Colonic mucosa (tissue), 4 donors: ENCODE results near the gene TRAPPC3. TPM values are rescaled to one million over a fixed set of nuclear protein-coding genes. Genes with fewer than 3 reads are reported as not detected.
"Not testable (repeated sequence)": the region's sequence is repeated elsewhere in the genome, so short reads cannot be mapped to it uniquely, and the experiment has no call there.

Experiments
- DNase-seq: peaks from one replicate; pipeline ENCODE4 v3.0.0-alpha.2; 2020
- H3K27ac ChIP-seq: fragments of 200-600 bp; one replicate; pipeline ENCODE4 v1.8.0; 2021
- H3K27me3 ChIP-seq: fragments of 200-600 bp; one replicate; pipeline ENCODE4 v1.8.0; 2021
- H3K36me3 ChIP-seq: fragments of 200-600 bp; one replicate; pipeline ENCODE4 v1.8.0; 2021
- H3K4me1 ChIP-seq: fragments of 200-600 bp; one replicate; pipeline ENCODE4 v1.8.0; 2021; ENCODE audit warnings: mild to moderate bottlenecking
- H3K4me3 ChIP-seq: fragments of 200-600 bp; one replicate; pipeline ENCODE4 v1.8.0; 2021
- H3K9ac ChIP-seq, 2 donors: one replicate each; pipeline ENCODE4 v1.7.0; 2013; ENCODE audit warnings: control low read depth in 2 of 2, low read depth in 2 of 2, low read length in 2 of 2
- H3K9me3 ChIP-seq: fragments of 200-600 bp; one replicate; pipeline ENCODE4 v1.8.0; 2021
- intact Hi-C: fragments of 100-400 bp; cut with DNase I; formaldehyde crosslinking; loops from one replicate; pipeline ENCODE4 v1.14.1; 2022
- total RNA-seq, 2 donors: library from RNA; stranded (reverse); fragmentation: NEBNext Ultra II Directional in 1 of 2; extraction: Animal tissue kit (Norgen Biotek cat#: 25700) in 1 of 2; gene quantifications; one replicate each; pipeline ENCODE4 v1.2.1, GENCODE V29; 2021
- TF ChIP-seq, protein P1 (sequence below): fragments of 200-600 bp; IDR thresholded peaks from one replicate; pipeline ENCODE4 v1.8.0; 2022; ENCODE audit warnings: antibody characterized with exemption, mild to moderate bottlenecking
- donor health status: healthy.
- donor health status: DM: no; HTN: no; CAD: no.
- donor health status: DM: no; HTN: no; CAD: no.

The TRAPPC3 gene
- total RNA-seq, 2 donors from 2014 or later: 59.0 to 60.6 TPM

DNA sequence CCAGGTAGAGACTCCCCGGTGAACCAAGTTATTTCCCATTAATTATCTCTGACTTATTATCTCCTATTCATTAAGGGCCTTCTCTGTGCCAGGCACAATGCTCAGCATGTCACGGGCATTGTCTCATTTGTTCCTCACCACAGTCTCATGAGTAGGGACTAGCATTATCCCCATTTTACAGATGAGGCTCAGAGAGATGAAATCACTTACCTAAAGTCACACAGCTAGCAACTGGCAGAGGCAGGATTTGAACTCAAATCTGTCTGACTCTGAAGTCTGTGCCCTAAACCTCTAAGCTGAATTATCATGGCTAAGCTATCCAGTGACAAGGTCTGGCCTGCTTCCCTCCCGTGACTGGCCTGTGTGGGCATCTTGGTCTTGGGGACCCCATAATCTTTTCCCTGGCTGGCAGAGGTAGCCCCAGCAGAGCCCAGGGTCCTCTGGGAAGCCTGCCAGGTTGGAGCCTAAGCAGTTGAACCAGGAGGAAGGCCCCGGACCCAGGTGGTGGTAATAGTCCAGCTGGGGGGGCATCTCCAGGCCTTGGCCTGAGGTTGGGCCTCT is 11.2 kb upstream of the TRAPPC3 start:
- intact Hi-C loops: no loop called here
- no peaks in the 10 kb centered on the region for H3K9me3 ChIP-seq
- H3K9ac ChIP-seq: peak overlapping the region; percentile 62 to 77
- H3K4me1 ChIP-seq: peaks cover 19% of the 10 kb centered on the region
- DNase-seq: no peak
- no peaks in the 10 kb centered on the region for H3K27me3 ChIP-seq
- peak overlapping the region; percentile 81 for H3K27ac ChIP-seq
- TF ChIP-seq, protein P1, sequence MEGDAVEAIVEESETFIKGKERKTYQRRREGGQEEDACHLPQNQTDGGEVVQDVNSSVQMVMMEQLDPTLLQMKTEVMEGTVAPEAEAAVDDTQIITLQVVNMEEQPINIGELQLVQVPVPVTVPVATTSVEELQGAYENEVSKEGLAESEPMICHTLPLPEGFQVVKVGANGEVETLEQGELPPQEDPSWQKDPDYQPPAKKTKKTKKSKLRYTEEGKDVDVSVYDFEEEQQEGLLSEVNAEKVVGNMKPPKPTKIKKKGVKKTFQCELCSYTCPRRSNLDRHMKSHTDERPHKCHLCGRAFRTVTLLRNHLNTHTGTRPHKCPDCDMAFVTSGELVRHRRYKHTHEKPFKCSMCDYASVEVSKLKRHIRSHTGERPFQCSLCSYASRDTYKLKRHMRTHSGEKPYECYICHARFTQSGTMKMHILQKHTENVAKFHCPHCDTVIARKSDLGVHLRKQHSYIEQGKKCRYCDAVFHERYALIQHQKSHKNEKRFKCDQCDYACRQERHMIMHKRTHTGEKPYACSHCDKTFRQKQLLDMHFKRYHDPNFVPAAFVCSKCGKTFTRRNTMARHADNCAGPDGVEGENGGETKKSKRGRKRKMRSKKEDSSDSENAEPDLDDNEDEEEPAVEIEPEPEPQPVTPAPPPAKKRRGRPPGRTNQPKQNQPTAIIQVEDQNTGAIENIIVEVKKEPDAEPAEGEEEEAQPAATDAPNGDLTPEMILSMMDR: no peak
- H3K36me3 ChIP-seq: no peaks in the 10 kb centered on the region
- peak overlapping the region; percentile 21 for H3K4me3 ChIP-seq

DNA sequence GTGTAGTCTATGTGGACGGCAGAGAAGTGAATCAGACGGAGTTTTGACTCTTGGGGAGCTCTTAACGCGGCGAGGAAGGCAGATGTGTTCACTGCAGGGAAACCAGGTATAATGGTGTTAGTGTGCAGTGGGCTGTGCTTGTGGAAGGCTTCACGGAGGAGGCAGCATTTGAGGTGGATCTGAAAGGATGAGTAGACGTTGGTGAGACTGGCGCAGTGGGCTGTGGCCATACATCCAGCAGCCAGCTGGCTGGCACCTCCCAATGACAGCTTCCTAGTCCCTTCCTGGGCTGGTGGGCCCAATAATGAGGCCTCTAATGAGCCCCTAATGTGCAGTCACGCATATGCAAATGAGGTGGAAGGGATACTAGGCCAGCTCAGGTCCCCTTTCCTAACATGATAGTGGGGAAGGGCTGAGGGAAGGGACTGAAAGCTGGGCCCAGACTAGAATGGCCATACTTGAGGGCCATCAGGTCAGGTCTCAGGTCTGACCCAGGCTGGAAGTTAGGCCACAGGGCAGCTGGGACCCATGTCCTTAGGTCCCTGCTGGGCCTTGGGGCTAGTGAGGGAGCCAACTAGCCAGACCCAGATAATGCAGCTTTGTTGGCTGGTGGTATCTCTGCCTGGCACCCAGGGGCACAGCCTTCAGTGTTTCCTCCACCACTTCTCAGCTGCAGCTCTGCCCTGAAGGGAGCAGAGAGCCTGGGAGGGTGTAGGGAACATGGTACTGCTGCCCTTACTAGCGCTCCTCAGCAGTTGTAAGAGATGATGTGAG is 10.5 kb upstream of the TRAPPC3 start:
- Histone ChIP-seq H3K27me3 (no peaks in the 10 kb centered on the region), H3K36me3 (no peaks in the 10 kb centered on the region), H3K9ac (peak overlapping the region; percentile 62 to 77), H3K9me3 (no peaks in the 10 kb centered on the region), H3K4me3 (no peak overlapping the region), H3K27ac (peak overlapping the region; percentile 81), H3K4me1 (peaks cover 19% of the 10 kb centered on the region)
- TF ChIP-seq, protein P1: no peak
- intact Hi-C loops: loop anchor here (10.0 kb wide), 1 partner anchor 125 kb away; no protein-coding TSS in a partner anchor
- no peak for DNase-seq

DNA sequence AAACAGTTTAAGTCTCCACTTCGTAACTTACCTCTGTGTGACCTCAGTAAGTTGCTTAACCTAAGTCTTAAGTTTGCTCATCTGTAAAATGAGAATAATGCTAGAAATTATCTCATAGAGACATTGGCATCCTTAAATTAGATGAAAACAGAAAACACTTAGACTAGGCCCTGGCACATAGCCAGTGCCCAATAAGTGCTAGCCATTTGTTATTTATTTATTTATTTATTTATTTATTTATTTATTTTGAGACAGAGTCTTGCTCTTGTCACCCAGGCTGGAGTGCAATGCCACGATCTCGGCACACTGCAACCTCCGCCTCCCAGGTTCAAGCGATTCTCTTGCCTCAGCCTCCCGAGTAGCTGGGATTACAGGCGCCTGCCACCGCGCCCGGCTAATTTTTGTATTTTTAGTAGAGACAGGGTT is 9.6 kb upstream of the TRAPPC3 start:
- Histone ChIP-seq H3K9ac (peak overlapping the region in 1 of 2 donors; percentile 76), H3K27ac (peak overlapping the region; percentile 96), H3K4me1 (peaks cover 19% of the 10 kb centered on the region)
- not testable (repeated sequence) for H3K9me3 ChIP-seq, H3K36me3 ChIP-seq, H3K27me3 ChIP-seq, DNase-seq, H3K4me3 ChIP-seq
- intact Hi-C loops: loop anchor here (10.0 kb wide), 1 partner anchor 126 kb away; no protein-coding TSS in a partner anchor

DNA sequence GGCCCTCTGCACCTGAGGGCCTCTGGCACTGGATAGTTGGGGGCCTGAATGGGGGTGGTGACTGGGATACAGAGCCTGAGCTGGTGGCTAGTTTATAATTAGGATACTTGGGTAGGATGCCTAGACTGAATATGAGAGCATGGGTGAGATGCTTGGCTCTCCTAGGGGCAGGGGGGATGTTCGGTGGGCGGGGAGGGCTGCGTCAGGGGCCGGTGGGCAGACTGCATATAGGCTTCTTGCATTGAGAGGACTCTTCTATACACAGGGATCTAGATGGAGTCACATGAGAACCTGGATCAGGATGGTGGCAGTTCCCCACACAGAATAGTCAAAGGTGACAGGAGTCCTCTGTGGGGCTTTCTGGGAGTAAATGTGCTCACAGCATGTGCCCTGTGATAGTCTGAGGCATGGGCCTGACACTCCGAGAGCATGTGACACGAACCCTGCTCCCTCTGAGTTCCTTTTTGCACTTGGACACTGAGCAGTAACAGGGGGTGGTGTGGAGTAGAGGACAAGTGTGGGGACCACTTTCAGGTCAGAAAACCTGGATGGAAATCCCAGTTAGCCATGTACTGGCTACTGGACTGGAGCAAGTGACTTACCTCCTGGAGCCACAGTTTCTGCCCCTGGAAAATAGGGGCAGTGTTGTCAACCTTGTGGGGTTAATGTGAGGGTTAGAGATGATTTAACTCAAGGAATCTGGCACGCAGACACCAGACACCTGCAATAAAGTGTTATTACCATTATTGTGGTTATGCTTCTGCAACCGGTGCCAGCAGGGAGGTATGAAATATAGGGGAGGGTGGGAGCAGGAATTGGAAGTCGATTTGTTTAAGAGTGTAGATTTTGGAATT is 8.9 kb upstream of the TRAPPC3 start:
- Histone ChIP-seq H3K4me3 (peak overlapping the region; percentile 93), H3K36me3 (no peaks in the 10 kb centered on the region), H3K4me1 (peaks cover 19% of the 10 kb centered on the region), H3K27ac (peak overlapping the region; percentile 96), H3K9ac (peak overlapping the region; percentile 76 to 77), H3K9me3 (no peaks in the 10 kb centered on the region), H3K27me3 (no peaks in the 10 kb centered on the region)
- TF ChIP-seq, protein P1: no peak
- no peak for DNase-seq
- intact Hi-C loops: loop anchor here (10.0 kb wide), 1 partner anchor 127 kb away; no protein-coding TSS in a partner anchor

DNA sequence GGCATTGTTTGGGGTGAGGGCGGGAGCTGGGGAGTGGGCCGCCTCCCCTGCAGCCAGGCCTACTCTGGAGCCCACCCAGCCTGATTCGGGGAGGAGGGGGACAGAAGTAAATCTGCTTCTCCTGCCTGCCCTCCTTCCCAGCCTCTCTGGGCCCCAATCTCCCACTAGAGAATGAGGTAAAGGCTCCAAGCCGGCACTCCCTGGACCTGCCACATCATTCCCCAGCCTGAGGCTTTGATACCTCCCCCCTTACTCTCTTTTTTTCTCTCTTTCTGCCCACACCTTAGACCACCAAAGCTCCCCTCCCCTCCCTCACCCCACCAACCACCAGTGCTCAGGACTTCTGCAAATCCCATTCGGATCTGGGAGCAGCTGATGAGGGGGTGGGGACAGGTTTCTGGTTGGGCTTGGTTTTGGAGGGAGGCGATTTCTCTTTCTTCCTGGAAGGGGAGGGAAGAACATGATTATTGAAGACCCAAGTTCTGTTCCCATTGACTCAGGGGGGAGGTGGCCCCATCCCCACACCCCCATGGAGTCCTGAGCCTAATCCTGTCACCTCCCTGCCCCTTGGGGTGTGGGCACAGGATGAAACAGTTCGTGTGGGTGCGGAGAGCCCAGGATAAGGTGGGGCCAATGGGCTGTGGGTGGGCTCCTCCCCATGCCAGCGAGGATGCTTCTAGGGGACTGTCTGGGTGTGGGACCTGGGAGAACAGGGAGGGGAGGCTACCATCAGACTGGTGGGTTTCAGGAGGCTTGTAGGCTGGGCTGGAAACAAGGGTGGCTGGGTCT is 8.0 kb upstream of the TRAPPC3 start:
- peak overlapping the region; percentile 93 for H3K4me3 ChIP-seq
- H3K27ac ChIP-seq: peak overlapping the region; percentile 96
- H3K9me3 ChIP-seq: no peaks in the 10 kb centered on the region
- H3K27me3 ChIP-seq: no peaks in the 10 kb centered on the region
- H3K4me1 ChIP-seq: peaks cover 19% of the 10 kb centered on the region
- no peak for DNase-seq
- no peaks in the 10 kb centered on the region for H3K36me3 ChIP-seq
- intact Hi-C loops: loop anchor here (10.0 kb wide), 1 partner anchor 127 kb away; no protein-coding TSS in a partner anchor
- TF ChIP-seq, protein P1: no peak
- peak overlapping the region; percentile 76 to 77 for H3K9ac ChIP-seq
